ENCODE data around the gene CHST11. TPM values are rescaled to one million over a fixed set of nuclear protein-coding genes. Genes with fewer than 3 reads are reported as not detected.

The CHST11 gene
- total and polyA plus RNA-seq, 2 of the 4 experiments (the other 2 are of a cell fraction) = 1.4 to 2.7 TPM

DNA sequence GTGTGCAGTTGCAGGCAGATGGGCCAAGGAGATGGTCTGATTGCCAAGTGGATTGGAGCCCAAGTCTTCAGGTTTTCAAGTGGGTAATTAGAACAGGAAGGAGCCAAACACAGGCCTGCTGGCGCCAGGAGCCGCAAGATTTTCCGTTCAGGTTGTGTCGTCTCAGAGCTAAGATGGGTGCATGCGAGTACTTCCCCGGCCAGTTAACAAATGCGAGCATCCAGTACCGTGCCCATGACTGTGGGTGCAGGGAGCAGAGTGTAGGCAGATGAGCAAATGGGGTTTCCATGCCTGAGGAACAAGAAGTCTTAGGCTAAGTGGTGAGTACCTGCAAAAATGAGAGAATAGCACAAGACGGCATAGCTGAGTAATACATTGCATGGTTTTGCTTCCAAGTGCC, 90.5 kb downstream of the CHST11 start:
- DNase-seq (no peak), ATAC-seq (ENCODE audit: low read depth) (no peak)
- Histone ChIP-seq H3K56ac (ENCODE audit: extremely low read depth, insufficient read depth, low read length) (no peak overlapping the region), H3K4me1 (ENCODE audit: control insufficient read depth, insufficient read depth, low read length) (no peaks in the 10 kb centered on the region), H3K9ac (ENCODE audit: low read depth, low read length) (no peak overlapping the region), H4K8ac (ENCODE audit: low read depth in 2 of 2, low read length in 2 of 2) (no peak overlapping the region), H3K9me1 (ENCODE audit: insufficient read depth, low read length) (no peaks in the 10 kb centered on the region), H4K20me1 (ENCODE audit: insufficient read depth, low read length) (no peaks in the 10 kb centered on the region), H2AK5ac (ENCODE audit: low read depth, low read length) (no peak overlapping the region), H3K79me1 (ENCODE audit: low read depth in 1 of 2, low read length in 2 of 2) (no peaks in the 10 kb centered on the region), H3K14ac (replicated peaks; ENCODE audit: low read depth, low read length) (no peak overlapping the region), H2BK20ac (ENCODE audit: low read depth, low read length) (no peak overlapping the region), H3K27me3 (ENCODE audit: control insufficient read depth, insufficient read depth, low read length) (peaks cover 11% of the 10 kb centered on the region), H2BK5ac (ENCODE audit: low read depth, low read length, poor library complexity, severe bottlenecking) (no peak overlapping the region), H3K27ac (ENCODE audit: insufficient read depth, low read length) (no peak overlapping the region), H3K4ac (ENCODE audit: low read depth, low read length) (no peak overlapping the region), H2BK15ac (ENCODE audit: low read depth, low read length) (no peak overlapping the region), H4K91ac (ENCODE audit: insufficient read depth, low read depth, low read length) (no peak overlapping the region), H3K23ac (ENCODE audit: low read depth, low read length) (no peak overlapping the region), H4K5ac (ENCODE audit: low read depth, low read length) (no peak overlapping the region), H2AK9ac (replicated peaks; ENCODE audit: low read depth, low read length, poor library complexity) (no peak overlapping the region), H3K9me3 (ENCODE audit: control insufficient read depth, insufficient read depth, low read length) (no peaks in the 10 kb centered on the region), H2BK120ac (ENCODE audit: low read depth, low read length) (no peak overlapping the region), H3K18ac (ENCODE audit: low read depth, low read length) (no peak overlapping the region), H3K36me3 (ENCODE audit: control insufficient read depth, insufficient read depth, low read length) (no peaks in the 10 kb centered on the region), H3K4me2 (ENCODE audit: low read depth, low read length) (no peak overlapping the region), H2AFZ (replicated peaks; ENCODE audit: low read length, poor library complexity) (no peak overlapping the region), H3K4me3 (ENCODE audit: insufficient read depth, low read depth, low read length) (no peak overlapping the region)
- intact Hi-C loops (cut with micrococcal nuclease) (no loop called here), in situ Hi-C loops (cut with MboI; ENCODE audit: low sequenced_read_pairs) (no loop called here), dilution Hi-C loops (cut with HindIII; ENCODE audit: low sequenced_read_pairs, unreplicated experiment) (no loop called here)
- TF ChIP-seq, protein P1, sequence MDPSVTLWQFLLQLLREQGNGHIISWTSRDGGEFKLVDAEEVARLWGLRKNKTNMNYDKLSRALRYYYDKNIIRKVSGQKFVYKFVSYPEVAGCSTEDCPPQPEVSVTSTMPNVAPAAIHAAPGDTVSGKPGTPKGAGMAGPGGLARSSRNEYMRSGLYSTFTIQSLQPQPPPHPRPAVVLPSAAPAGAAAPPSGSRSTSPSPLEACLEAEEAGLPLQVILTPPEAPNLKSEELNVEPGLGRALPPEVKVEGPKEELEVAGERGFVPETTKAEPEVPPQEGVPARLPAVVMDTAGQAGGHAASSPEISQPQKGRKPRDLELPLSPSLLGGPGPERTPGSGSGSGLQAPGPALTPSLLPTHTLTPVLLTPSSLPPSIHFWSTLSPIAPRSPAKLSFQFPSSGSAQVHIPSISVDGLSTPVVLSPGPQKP (IDR thresholded peaks at IDR 0.05; ENCODE audit: borderline replicate concordance, low read depth, low read length) = no peak
- TF ChIP-seq MAFK (IDR thresholded peaks at IDR 0.05; ENCODE audit: low read depth, low read length) = no peak
- TF ChIP-seq, protein P2, sequence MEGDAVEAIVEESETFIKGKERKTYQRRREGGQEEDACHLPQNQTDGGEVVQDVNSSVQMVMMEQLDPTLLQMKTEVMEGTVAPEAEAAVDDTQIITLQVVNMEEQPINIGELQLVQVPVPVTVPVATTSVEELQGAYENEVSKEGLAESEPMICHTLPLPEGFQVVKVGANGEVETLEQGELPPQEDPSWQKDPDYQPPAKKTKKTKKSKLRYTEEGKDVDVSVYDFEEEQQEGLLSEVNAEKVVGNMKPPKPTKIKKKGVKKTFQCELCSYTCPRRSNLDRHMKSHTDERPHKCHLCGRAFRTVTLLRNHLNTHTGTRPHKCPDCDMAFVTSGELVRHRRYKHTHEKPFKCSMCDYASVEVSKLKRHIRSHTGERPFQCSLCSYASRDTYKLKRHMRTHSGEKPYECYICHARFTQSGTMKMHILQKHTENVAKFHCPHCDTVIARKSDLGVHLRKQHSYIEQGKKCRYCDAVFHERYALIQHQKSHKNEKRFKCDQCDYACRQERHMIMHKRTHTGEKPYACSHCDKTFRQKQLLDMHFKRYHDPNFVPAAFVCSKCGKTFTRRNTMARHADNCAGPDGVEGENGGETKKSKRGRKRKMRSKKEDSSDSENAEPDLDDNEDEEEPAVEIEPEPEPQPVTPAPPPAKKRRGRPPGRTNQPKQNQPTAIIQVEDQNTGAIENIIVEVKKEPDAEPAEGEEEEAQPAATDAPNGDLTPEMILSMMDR (conservative IDR thresholded peaks at IDR 0.05; ENCODE audit: low read depth, low read length) = no peak
- no peak for TF ChIP-seq POLR2A (IDR thresholded peaks at IDR 0.05; ENCODE audit: low read depth, low read length)
- no peak for TF ChIP-seq RFX5 (IDR thresholded peaks at IDR 0.05; ENCODE audit: low read depth, low read length)
- no peak for TF ChIP-seq BHLHE40 (IDR thresholded peaks at IDR 0.05; ENCODE audit: low read depth, low read length)
- TF ChIP-seq CEBPB (IDR thresholded peaks at IDR 0.05; ENCODE audit: low read depth, low read length) = no peak
- TF ChIP-seq RAD21 (IDR thresholded peaks at IDR 0.05; ENCODE audit: low read length) = no peak
- TF ChIP-seq RCOR1 (IDR thresholded peaks at IDR 0.05; ENCODE audit: insufficient replicate concordance, low read length) = no peak
- no peak for TF ChIP-seq FOS (IDR thresholded peaks at IDR 0.05; ENCODE audit: low read depth, low read length)
- TF ChIP-seq, protein P3, sequence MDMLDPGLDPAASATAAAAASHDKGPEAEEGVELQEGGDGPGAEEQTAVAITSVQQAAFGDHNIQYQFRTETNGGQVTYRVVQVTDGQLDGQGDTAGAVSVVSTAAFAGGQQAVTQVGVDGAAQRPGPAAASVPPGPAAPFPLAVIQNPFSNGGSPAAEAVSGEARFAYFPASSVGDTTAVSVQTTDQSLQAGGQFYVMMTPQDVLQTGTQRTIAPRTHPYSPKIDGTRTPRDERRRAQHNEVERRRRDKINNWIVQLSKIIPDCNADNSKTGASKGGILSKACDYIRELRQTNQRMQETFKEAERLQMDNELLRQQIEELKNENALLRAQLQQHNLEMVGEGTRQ (IDR thresholded peaks at IDR 0.05; ENCODE audit: low read depth, low read length) = no peak
- no peak for TF ChIP-seq CHD1 (IDR thresholded peaks at IDR 0.05; ENCODE audit: low read depth, low read length)
- no peak for TF ChIP-seq SMC3 (IDR thresholded peaks at IDR 0.05; ENCODE audit: low read depth, low read length)
- TF ChIP-seq MXI1 (IDR thresholded peaks at IDR 0.05; ENCODE audit: borderline replicate concordance, low read depth, low read length) = no peak
- WGBS, 2 experiments (ENCODE audit: extremely low coverage in 2 of 2, insufficient read length in 1 of 2) = 86% methylated on average over 9 of the region's 9 CpGs; no CpG with 5 or more reads in 1 of the 2 experiments
- ChIA-PET CTCF (interaction anchor here (0.6 kb wide), 1 partner anchor 1392 kb away, joined by 3 read pairs; no protein-coding TSS in a partner anchor), POLR2A (ENCODE audit: unreplicated experiment) (no interaction called here)
- BruUV-seq (replicated peaks) = no TSS peak
